OCI-LY1 (cell line): ENCODE measurements around the gene DPH7.

Experiments used
- H2AFZ ChIP-seq: fragments of 200-600 bp; sonication (generic), shearing (Covaris generic); 2 replicates; pipeline ENCODE4 v1.6.0; 2014; ENCODE audit warnings: antibody characterized with exemption, mild to moderate bottlenecking, low read length
- H3F3A ChIP-seq: fragments of 200-600 bp; sonication (generic), shearing (Covaris generic); 2 replicates; pipeline ENCODE4 v1.6.0; 2014; ENCODE audit warnings: mild to moderate bottlenecking, antibody characterized with exemption, low read length, moderate library complexity; ENCODE audit not compliant: insufficient read depth
- H3K27ac ChIP-seq: fragments of 200-600 bp; sonication (generic); 2 replicates; pipeline ENCODE4 v1.5.1; 2014; ENCODE audit warnings: low read length, mixed run types, mild to moderate bottlenecking, low read depth; ENCODE audit not compliant: poor library complexity, severe bottlenecking
- H3K27me3 ChIP-seq: fragments of 200-600 bp; sonication (generic); 2 replicates; pipeline ENCODE4 v1.6.0; 2014; ENCODE audit warnings: antibody characterized with exemption, mild to moderate bottlenecking, low read length, moderate library complexity; ENCODE audit not compliant: insufficient read depth
- H3K36me3 ChIP-seq: fragments of 200-600 bp; sonication (generic); 2 replicates; pipeline ENCODE4 v1.6.1; 2014; ENCODE audit warnings: mild to moderate bottlenecking, antibody characterized with exemption, low read length, moderate library complexity, mixed read lengths; ENCODE audit not compliant: insufficient read depth
- H3K4me1 ChIP-seq: fragments of 200-600 bp; sonication (generic); 2 replicates; pipeline ENCODE4 v1.5.1; 2014; ENCODE audit warnings: mild to moderate bottlenecking, low read length, moderate library complexity; ENCODE audit not compliant: insufficient read depth, severe bottlenecking
- H3K4me2 ChIP-seq: fragments of 200-600 bp; sonication (generic), shearing (Covaris generic); 2 replicates; pipeline ENCODE4 v1.6.1; 2014; ENCODE audit warnings: low read length
- H3K4me3 ChIP-seq: fragments of 200-600 bp; sonication (generic); 2 replicates; pipeline ENCODE4 v1.5.1; 2014; ENCODE audit warnings: low read length, low read depth, mild to moderate bottlenecking, mixed read lengths; ENCODE audit not compliant: poor library complexity, severe bottlenecking
- H3K79me2 ChIP-seq: fragments of 200-600 bp; shearing (Covaris generic); 2 replicates; pipeline ENCODE4 v1.6.1; 2016; ENCODE audit warnings: mixed run types, low read length, mixed read lengths; ENCODE audit not compliant: insufficient read depth
- H3K9ac ChIP-seq: fragments of 200-600 bp; sonication (generic), shearing (Covaris generic); 2 replicates; pipeline ENCODE4 v1.6.1; 2014; ENCODE audit warnings: mild to moderate bottlenecking, low read length, mixed read lengths
- H3K9me2 ChIP-seq: fragments of 200-600 bp; sonication (generic), shearing (Covaris generic); 2 replicates; pipeline ENCODE4 v1.6.1; 2014; ENCODE audit warnings: low read depth, mild to moderate bottlenecking, low read length, mixed read lengths
- H3K9me3 ChIP-seq: fragments of 200-600 bp; shearing (Covaris generic); 2 replicates; pipeline ENCODE4 v1.6.1; 2014; ENCODE audit warnings: low read length, mixed read lengths
- H4K20me1 ChIP-seq: fragments of 200-600 bp; sonication (generic), shearing (Covaris generic); 2 replicates; pipeline ENCODE4 v1.6.0; 2016; ENCODE audit warnings: mild to moderate bottlenecking, low read length; ENCODE audit not compliant: insufficient read depth
- CTCF ChIP-seq: fragments of 200-600 bp; sonication (generic), shearing (Covaris generic); IDR thresholded peaks from 2 replicates; pipeline ENCODE4 v1.5.1; 2017; ENCODE audit warnings: mild to moderate bottlenecking, antibody characterized with exemption, low read length, moderate library complexity, mixed read lengths
- EZH2 ChIP-seq: fragments of 200-600 bp; sonication (generic), shearing (Covaris generic); IDR thresholded peaks from 2 replicates; pipeline ENCODE4 v1.8.0; 2017; ENCODE audit warnings: borderline replicate concordance, mixed run types, mild to moderate bottlenecking, antibody characterized with exemption, low read length, moderate library complexity, mixed read lengths

Gene DPH7

GRCh38 chr9:137589441-137590122 lies 10.9 kb upstream of the DPH7 start:
- H3K36me3 ChIP-seq: peaks cover 44% of the 10 kb centered on the region
- H3K4me3 ChIP-seq: peak overlapping the region; percentile 88
- H3K79me2 ChIP-seq: no peaks in the 10 kb centered on the region; the same call in 1 of the 2 replicates
- peak overlapping the region; percentile 85 for H3K9ac ChIP-seq
- peaks cover 24% of the 10 kb centered on the region for H3K4me1 ChIP-seq
- no peaks in the 10 kb centered on the region for H3F3A ChIP-seq
- TF ChIP-seq EZH2 (no peak), CTCF (no peak)
- H4K20me1 ChIP-seq: no peaks in the 10 kb centered on the region
- H2AFZ ChIP-seq: no peak overlapping the region
- H3K27ac ChIP-seq: peak overlapping the region; percentile 41
- H3K9me3 ChIP-seq: no peaks in the 10 kb centered on the region
- no peaks in the 10 kb centered on the region; the same call in 1 of the 2 replicates for H3K27me3 ChIP-seq
- H3K4me2 ChIP-seq: peak overlapping the region; percentile 94
- H3K9me2 ChIP-seq: no peaks in the 10 kb centered on the region

GRCh38 chr9:137588891-137589290 lies 10.2 kb upstream of the DPH7 start:
- Histone ChIP-seq H3K9ac (peak overlapping the region; percentile 85), H3K27ac (peak overlapping the region; percentile 41), H3K4me1 (peaks cover 24% of the 10 kb centered on the region), H2AFZ (no peak overlapping the region), H3K4me3 (peak overlapping the region; percentile 88), H3K27me3 (no peaks in the 10 kb centered on the region; the same call in 1 of the 2 replicates), H3K9me2 (no peaks in the 10 kb centered on the region), H4K20me1 (no peaks in the 10 kb centered on the region), H3F3A (no peaks in the 10 kb centered on the region), H3K36me3 (peaks cover 51% of the 10 kb centered on the region), H3K79me2 (no peaks in the 10 kb centered on the region; the same call in 1 of the 2 replicates), H3K9me3 (no peaks in the 10 kb centered on the region), H3K4me2 (peak overlapping the region; percentile 94)
- TF ChIP-seq CTCF: no peak
- TF ChIP-seq EZH2: no peak

- Histone ChIP-seq H2AFZ (no peak overlapping the region), H4K20me1 (no peaks in the 10 kb centered on the region), H3K4me3 (no peak overlapping the region), H3K9me3 (no peaks in the 10 kb centered on the region), H3K4me2 (no peak overlapping the region), H3K36me3 (peaks cover 57% of the 10 kb centered on the region), H3K4me1 (peaks cover 24% of the 10 kb centered on the region), H3K27ac (peak overlapping the region; percentile 41), H3F3A (no peaks in the 10 kb centered on the region), H3K9me2 (no peaks in the 10 kb centered on the region), H3K9ac (no peak overlapping the region; the same call in 1 of the 2 replicates), H3K79me2 (no peaks in the 10 kb centered on the region; the same call in 1 of the 2 replicates), H3K27me3 (no peaks in the 10 kb centered on the region; the same call in 1 of the 2 replicates)
- no peak for TF ChIP-seq EZH2
- TF ChIP-seq CTCF: no peak
Observed at GRCh38 chr9:137588311-137588710, 9.6 kb upstream of the DPH7 start.
